ENCODE data around the gene CETN1. TPM values are rescaled to one million over a fixed set of nuclear protein-coding genes. Genes with fewer than 3 reads are reported as not detected.

The CETN1 gene
- polyA plus RNA-seq, 1 donor from 2014 or later: not detected

- H3F3A ChIP-seq (ENCODE audit: insufficient read depth, low read length, poor library complexity, severe bottlenecking): no peaks in the 10 kb centered on the region
- H3K27ac ChIP-seq (ENCODE audit: low read length): no peak overlapping the region
- no peak overlapping the region for H2AFZ ChIP-seq (ENCODE audit: low read depth, low read length)
- H4K20me1 ChIP-seq (ENCODE audit: insufficient read depth): no peaks in the 10 kb centered on the region
- no peak overlapping the region for H3K4me2 ChIP-seq (ENCODE audit: low read length)
- H3K9ac ChIP-seq (ENCODE audit: low read length): no peak overlapping the region
- no peaks in the 10 kb centered on the region for H3K27me3 ChIP-seq (ENCODE audit: insufficient read depth, low read depth, low read length)
- no peaks in the 10 kb centered on the region for H3K9me3 ChIP-seq (ENCODE audit: low read length)
- H3K79me2 ChIP-seq (replicated peaks; ENCODE audit: insufficient read depth, low read length): no peaks in the 10 kb centered on the region
- no peak overlapping the region for H3K4me3 ChIP-seq (ENCODE audit: low read length)
- no peaks in the 10 kb centered on the region for H3K36me3 ChIP-seq (ENCODE audit: insufficient read depth, low read length)
- TF ChIP-seq CTCF (IDR thresholded peaks at IDR 0.05; ENCODE audit: poor library complexity, severe bottlenecking): no peak
- TF ChIP-seq POLR2AphosphoS5 (IDR thresholded peaks at IDR 0.05): no peak
- no peak for TF ChIP-seq RAD21 (conservative IDR thresholded peaks at IDR 0.05)
- TF ChIP-seq, protein P1, sequence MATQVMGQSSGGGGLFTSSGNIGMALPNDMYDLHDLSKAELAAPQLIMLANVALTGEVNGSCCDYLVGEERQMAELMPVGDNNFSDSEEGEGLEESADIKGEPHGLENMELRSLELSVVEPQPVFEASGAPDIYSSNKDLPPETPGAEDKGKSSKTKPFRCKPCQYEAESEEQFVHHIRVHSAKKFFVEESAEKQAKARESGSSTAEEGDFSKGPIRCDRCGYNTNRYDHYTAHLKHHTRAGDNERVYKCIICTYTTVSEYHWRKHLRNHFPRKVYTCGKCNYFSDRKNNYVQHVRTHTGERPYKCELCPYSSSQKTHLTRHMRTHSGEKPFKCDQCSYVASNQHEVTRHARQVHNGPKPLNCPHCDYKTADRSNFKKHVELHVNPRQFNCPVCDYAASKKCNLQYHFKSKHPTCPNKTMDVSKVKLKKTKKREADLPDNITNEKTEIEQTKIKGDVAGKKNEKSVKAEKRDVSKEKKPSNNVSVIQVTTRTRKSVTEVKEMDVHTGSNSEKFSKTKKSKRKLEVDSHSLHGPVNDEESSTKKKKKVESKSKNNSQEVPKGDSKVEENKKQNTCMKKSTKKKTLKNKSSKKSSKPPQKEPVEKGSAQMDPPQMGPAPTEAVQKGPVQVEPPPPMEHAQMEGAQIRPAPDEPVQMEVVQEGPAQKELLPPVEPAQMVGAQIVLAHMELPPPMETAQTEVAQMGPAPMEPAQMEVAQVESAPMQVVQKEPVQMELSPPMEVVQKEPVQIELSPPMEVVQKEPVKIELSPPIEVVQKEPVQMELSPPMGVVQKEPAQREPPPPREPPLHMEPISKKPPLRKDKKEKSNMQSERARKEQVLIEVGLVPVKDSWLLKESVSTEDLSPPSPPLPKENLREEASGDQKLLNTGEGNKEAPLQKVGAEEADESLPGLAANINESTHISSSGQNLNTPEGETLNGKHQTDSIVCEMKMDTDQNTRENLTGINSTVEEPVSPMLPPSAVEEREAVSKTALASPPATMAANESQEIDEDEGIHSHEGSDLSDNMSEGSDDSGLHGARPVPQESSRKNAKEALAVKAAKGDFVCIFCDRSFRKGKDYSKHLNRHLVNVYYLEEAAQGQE (IDR thresholded peaks at IDR 0.05; ENCODE audit: borderline replicate concordance): no peak
- no peak for TF ChIP-seq SMC3 (conservative IDR thresholded peaks at IDR 0.05; ENCODE audit: poor library complexity)
- TF ChIP-seq EP300 (conservative IDR thresholded peaks at IDR 0.05; ENCODE audit: poor library complexity, severe bottlenecking): no peak
- TF ChIP-seq EZH2 (IDR thresholded peaks at IDR 0.05; ENCODE audit: borderline replicate concordance, insufficient read depth, low read length, poor library complexity, severe bottlenecking): no peak
- no peaks in the 10 kb centered on the region for H3K9me2 ChIP-seq (ENCODE audit: insufficient read depth, low read length)
Measured at GRCh38 chr18:564708-565561, 15.2 kb upstream of the CETN1 start.

DNA sequence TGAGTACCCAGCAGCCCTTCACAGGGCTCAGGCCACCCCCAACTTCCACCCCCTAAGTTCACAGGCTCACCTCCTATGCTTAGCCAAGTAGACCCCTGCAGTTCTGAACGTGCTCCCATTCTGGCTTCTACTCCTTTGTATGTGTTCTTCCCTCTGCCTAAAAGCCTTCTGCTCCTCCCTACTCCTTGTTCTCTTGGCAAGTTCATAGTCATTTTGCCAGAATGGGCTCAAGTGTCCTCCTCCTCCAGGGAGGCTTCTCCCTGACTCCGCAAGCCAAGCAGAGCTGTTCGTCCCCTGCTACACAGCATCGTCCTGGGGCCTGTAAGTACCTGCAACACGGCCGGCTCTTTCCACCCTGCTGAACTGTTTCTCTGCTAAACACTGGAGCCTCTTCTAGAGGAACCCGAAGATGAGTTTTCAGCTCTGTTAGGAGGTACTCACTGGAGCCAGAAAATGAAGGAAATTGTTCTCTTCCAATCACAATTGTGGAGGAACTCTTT, 14.6 kb upstream of the CETN1 start:
- Histone ChIP-seq H3F3A (ENCODE audit: insufficient read depth, low read length, poor library complexity, severe bottlenecking) (no peaks in the 10 kb centered on the region), H3K36me3 (ENCODE audit: insufficient read depth, low read length) (no peaks in the 10 kb centered on the region), H2AFZ (ENCODE audit: low read depth, low read length) (no peak overlapping the region)

More for the DNA sequence above, 14.6 kb upstream of the CETN1 start:
- no peaks in the 10 kb centered on the region for H4K20me1 ChIP-seq (ENCODE audit: insufficient read depth)
- no peak for TF ChIP-seq RAD21 (conservative IDR thresholded peaks at IDR 0.05)
- TF ChIP-seq TAF1 (IDR thresholded peaks at IDR 0.05; ENCODE audit: low read depth): no peak
- TF ChIP-seq SMC3 (conservative IDR thresholded peaks at IDR 0.05; ENCODE audit: poor library complexity): no peak
- TF ChIP-seq, protein P1 (IDR thresholded peaks at IDR 0.05; ENCODE audit: borderline replicate concordance): no peak
- no peak for TF ChIP-seq CTCF (IDR thresholded peaks at IDR 0.05; ENCODE audit: poor library complexity, severe bottlenecking)
- no peak for TF ChIP-seq EP300 (conservative IDR thresholded peaks at IDR 0.05; ENCODE audit: poor library complexity, severe bottlenecking)
- TF ChIP-seq POLR2AphosphoS5 (IDR thresholded peaks at IDR 0.05): no peak
- no peak for TF ChIP-seq EZH2 (IDR thresholded peaks at IDR 0.05; ENCODE audit: borderline replicate concordance, insufficient read depth, low read length, poor library complexity, severe bottlenecking)
- TF ChIP-seq MXI1 (conservative IDR thresholded peaks at IDR 0.05; ENCODE audit: poor library complexity, severe bottlenecking): no peak
- no peaks in the 10 kb centered on the region for H3K9me3 ChIP-seq (ENCODE audit: low read length)
- H3K4me2 ChIP-seq (ENCODE audit: low read length): no peak overlapping the region
- no peaks in the 10 kb centered on the region for H3K9me2 ChIP-seq (ENCODE audit: insufficient read depth, low read length)
- H3K27ac ChIP-seq (ENCODE audit: low read length): no peak overlapping the region
- no peak overlapping the region for H3K4me3 ChIP-seq (ENCODE audit: low read length)
- H3K9ac ChIP-seq (ENCODE audit: low read length): no peak overlapping the region
- no peaks in the 10 kb centered on the region for H3K79me2 ChIP-seq (replicated peaks; ENCODE audit: insufficient read depth, low read length)
- no peaks in the 10 kb centered on the region for H3K27me3 ChIP-seq (ENCODE audit: insufficient read depth, low read depth, low read length)
